Pancreas (tissue), 10 donors: ENCODE results near the gene RIPOR3. TPM values are rescaled to one million over a fixed set of nuclear protein-coding genes. Genes with fewer than 3 reads are reported as not detected.
"Not testable (repeated sequence)": the region's sequence is repeated elsewhere in the genome, so short reads cannot be mapped to it uniquely, and the experiment has no call there.

Experiments
- ATAC-seq, 4 donors: fragments of 200-7000 bp; cut with Tn5 transposase; one replicate each; pipeline versions ENCODE4 v1.8.0 to v1.9.1; 2020; ENCODE audit warnings: mild to moderate bottlenecking in 4 of 4, moderate library complexity in 4 of 4
- DNase-seq, 6 donors: peaks; one replicate each; pipeline ENCODE4 v3.0.0-alpha.2; 2020
- FAIRE-seq: peaks from 2 replicates; lab custom pipeline; 2012; peaks lifted over from hg19 to GRCh38; lab: Jason Lieb, UNC
- H3K27ac ChIP-seq, 4 donors: fragments of 200-600 bp; sonication (generic); 1 replicate in 3 of 4; 2 replicates in 1 of 4; pipeline versions ENCODE4 v1.5.0 to v1.8.0; 2020
- H3K27me3 ChIP-seq, 4 donors: fragments of 200-600 bp; one replicate each; pipeline ENCODE4 v1.8.0; 2021
- H3K36me3 ChIP-seq, 3 donors: fragments of 200-600 bp; sonication (generic) in 1 of 3; one replicate each; pipeline versions ENCODE4 v1.5.0 to v1.8.0; 2020 to 2021
- H3K4me1 ChIP-seq, 3 donors: fragments of 200-600 bp; one replicate each; pipeline ENCODE4 v1.8.0; 2021
- H3K4me3 ChIP-seq, 4 donors: fragments of 200-600 bp; sonication (generic) in 2 of 4; one replicate each; pipeline versions ENCODE4 v1.5.0 to v1.8.0; 2020 to 2021
- H3K9me3 ChIP-seq, 4 donors: fragments of 200-600 bp; one replicate each; pipeline ENCODE4 v1.8.0; 2021
- WGBS, 2 donors: extraction: QIAGEN DNeasy Blood & Tissue Kit; methylation state at CpG; one replicate each; pipeline ENCODE4 v1.1.7; 2013; 5-methylcytosine and 5-hydroxymethylcytosine counted together
- intact Hi-C, 3 donors: fragments of 100-400 bp; cut with DNase I; formaldehyde crosslinking; loops; one replicate each; pipeline versions ENCODE4 v1.11.1 to v1.14.2; 2022
- polyA plus RNA-seq, 2 donors: library from polyadenylated mRNA; stranded (reverse); fragments of 200-250 nt; gene quantifications; one replicate each; pipeline ENCODE4 v1.2.3, GENCODE V29; 2013
- total RNA-seq, 6 donors: library from RNA; stranded (reverse); fragmentation: NEBNext Ultra II Directional in 4 of 6; extraction: Animal tissue kit (Norgen Biotek cat#: 25700) in 4 of 6; gene quantifications; one replicate each; pipeline versions ENCODE4 v1.2.1 to v1.2.4, GENCODE V29; 2021 to 2023
- TF ChIP-seq, protein P1 (sequence below), 4 donors: fragments of 200-600 bp; sonication (generic) in 3 of 4; IDR thresholded peaks; one replicate each; pipeline versions ENCODE4 v1.5.0 to v1.8.0; 2021; ENCODE audit warnings: antibody characterized with exemption in 4 of 4
- donor health status: healthy with polysubstance abuse.
- donor health status: DM: no; HTN: no; CAD: no; lungs with moderate emphysema.
- donor health status: DM: no; HTN: no; CAD: no.
- donor health status: control.
- donor health status: control.
- donor health status: Bipolar disorder and iron deficiency.
- donor health status: DM: yes; HTN: yes; CAD: no.
- donor health status: DM: no; HTN: no; CAD: no.
- donor health status: DM: no; HTN: no; CAD: no.
- donor health status: DM: yes; HTN: yes; CAD: no.

RIPOR3 gene
- total and polyA plus RNA-seq, 8 donors: 0.67 to 11.3 (median 2.1) TPM

DNA sequence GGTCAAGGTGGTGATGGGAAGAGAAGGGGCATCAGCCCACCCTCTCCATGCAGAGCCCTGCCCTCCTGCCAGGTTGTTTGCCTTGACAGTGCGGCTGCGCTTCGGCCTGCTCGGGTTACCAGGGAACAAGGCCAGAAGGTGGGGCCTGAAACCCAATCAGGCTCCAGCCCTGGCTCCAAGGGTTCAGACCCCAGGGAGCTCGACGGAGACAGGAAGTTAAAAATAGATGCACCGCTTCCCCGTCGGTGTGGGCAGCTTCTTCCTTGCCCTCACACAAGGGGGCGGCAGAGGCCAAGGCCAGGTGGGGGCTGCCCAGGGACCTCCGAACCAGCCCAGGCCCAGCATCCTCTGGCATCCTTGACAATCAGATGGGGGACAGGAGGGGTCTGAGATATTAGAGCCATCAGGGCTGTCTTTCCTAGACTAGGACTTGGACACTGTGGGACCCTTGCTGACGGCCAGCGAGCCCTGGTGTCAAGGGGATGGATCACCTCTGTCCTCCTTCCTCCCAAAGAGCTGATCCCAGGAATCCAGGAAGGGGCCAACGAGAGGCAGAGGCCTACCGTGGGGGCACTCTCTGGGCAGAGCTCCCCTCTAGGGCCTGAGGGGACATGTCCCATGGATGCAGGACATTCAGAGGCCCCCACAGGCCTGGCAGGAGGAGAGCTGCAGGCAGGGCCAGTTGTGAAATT lies 65.2 kb downstream of the RIPOR3 start:
- no peak overlapping the region for H3K4me3 ChIP-seq
- TF ChIP-seq, protein P1, sequence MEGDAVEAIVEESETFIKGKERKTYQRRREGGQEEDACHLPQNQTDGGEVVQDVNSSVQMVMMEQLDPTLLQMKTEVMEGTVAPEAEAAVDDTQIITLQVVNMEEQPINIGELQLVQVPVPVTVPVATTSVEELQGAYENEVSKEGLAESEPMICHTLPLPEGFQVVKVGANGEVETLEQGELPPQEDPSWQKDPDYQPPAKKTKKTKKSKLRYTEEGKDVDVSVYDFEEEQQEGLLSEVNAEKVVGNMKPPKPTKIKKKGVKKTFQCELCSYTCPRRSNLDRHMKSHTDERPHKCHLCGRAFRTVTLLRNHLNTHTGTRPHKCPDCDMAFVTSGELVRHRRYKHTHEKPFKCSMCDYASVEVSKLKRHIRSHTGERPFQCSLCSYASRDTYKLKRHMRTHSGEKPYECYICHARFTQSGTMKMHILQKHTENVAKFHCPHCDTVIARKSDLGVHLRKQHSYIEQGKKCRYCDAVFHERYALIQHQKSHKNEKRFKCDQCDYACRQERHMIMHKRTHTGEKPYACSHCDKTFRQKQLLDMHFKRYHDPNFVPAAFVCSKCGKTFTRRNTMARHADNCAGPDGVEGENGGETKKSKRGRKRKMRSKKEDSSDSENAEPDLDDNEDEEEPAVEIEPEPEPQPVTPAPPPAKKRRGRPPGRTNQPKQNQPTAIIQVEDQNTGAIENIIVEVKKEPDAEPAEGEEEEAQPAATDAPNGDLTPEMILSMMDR (IDR thresholded peaks at IDR 0.05): peak in 1 of 4 donors; percentile 37
- no peaks in the 10 kb centered on the region for H3K27me3 ChIP-seq
- ATAC-seq (peak in 3 of 4 donors; percentile 33 to 53 (median 49)), DNase-seq (peak in 3 of 6 donors; percentile 34 to 75 (median 54)), FAIRE-seq (no peak)
- H3K4me1 ChIP-seq: peaks cover 0 to 13% (median 0%) of the 10 kb centered on the region in 3 donors
- H3K27ac ChIP-seq: peak overlapping the region in 2 of 4 donors; percentile 8 to 58
- H3K36me3 ChIP-seq: no peaks in the 10 kb centered on the region
- no peaks in the 10 kb centered on the region for H3K9me3 ChIP-seq
- intact Hi-C loops: no loop called here
- 35 to 37% methylated on average over 15 of the region's 15 CpGs for WGBS, 2 donors

DNA sequence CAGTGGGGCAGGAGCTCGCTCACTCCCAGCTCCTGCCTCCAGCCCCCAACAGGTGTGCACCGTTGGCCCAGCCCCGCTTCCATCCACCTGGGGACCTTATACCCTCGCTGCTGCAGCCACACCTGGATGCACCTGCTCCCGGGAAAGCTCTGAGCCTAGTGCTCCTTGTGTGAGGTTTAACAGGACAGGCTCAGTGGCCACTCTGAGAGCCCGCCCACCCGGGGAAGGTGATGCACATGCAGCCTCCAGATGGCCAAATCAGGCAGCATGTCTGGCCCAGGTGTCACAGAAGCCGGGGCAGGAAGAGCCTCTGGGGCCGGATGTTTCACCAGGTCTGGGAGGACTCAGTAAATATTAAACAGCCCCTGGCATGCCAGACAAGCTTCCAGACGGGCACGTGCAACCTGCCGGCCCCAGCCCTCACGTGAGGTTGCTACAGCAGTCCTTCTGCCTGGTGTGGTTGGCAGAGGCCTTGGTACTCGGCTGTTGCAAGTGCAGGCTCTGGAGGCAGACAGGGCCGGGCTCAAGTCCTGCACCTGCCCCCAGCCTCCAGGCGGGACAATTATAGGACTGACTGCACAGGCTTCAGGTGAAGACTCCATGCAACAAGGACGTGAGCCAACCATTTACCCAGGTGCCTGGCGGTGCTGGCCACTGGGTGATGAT lies 66.9 kb downstream of the RIPOR3 start:
- no peaks in the 10 kb centered on the region for H3K36me3 ChIP-seq
- DNase-seq (peak in 5 of 6 donors; percentile 55 to 81 (median 72)), ATAC-seq (peak; percentile 70 to 83 (median 78)), FAIRE-seq (no peak)
- H3K27ac ChIP-seq: peak overlapping the region in 3 of 4 donors; percentile 26 to 58 (median 58)
- no peak overlapping the region for H3K4me3 ChIP-seq
- H3K27me3 ChIP-seq: no peaks in the 10 kb centered on the region
- peaks cover 0 to 13% (median 0%) of the 10 kb centered on the region in 3 donors for H3K4me1 ChIP-seq
- no peaks in the 10 kb centered on the region for H3K9me3 ChIP-seq
- 48 to 60% methylated on average over 18 of the region's 18 CpGs for WGBS, 2 donors
- intact Hi-C loops: no loop called here
- TF ChIP-seq, protein P1 (IDR thresholded peaks at IDR 0.05): no peak

DNA sequence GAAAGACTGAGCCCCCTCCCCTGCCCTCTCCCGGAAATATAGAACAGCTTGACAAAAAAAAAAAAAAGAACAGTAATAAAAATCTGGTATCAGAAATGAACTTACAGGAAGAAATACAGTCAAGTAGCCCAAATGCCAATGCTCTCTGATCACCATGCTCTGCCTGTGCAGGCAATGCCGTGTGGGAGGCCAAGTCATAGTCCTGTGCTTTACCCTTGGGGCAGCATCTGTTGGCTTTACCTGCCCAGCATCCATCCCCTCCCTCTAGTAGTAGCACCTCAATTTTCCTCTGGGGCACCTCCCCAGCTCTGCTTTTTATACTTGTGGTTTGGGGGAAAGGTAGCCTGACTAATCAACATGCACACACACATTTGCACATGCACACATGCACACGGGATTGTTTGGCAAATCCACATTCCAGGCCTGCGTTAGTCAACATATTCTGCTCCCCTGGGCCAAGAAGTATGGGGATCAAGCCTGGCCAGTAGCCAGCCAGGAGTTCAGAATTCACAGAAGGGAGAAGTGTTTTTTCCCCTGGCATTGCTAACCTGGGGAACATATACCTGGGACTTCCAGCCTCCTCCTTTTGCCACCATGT lies 70.2 kb downstream of the RIPOR3 start:
- FAIRE-seq: no peak
- H3K27me3 ChIP-seq: no peaks in the 10 kb centered on the region
- intact Hi-C loops: no loop called here
- peaks cover 0 to 13% (median 0%) of the 10 kb centered on the region in 3 donors for H3K4me1 ChIP-seq
- no peak overlapping the region for H3K4me3 ChIP-seq
- ATAC-seq: no peak
- no peak for DNase-seq
- TF ChIP-seq, protein P1 (IDR thresholded peaks at IDR 0.05): no peak
- no peaks in the 10 kb centered on the region for H3K9me3 ChIP-seq
- H3K36me3 ChIP-seq: no peaks in the 10 kb centered on the region
- WGBS, 2 donors: 81 to 85% methylated on average over 4 of the region's 4 CpGs
- no peak overlapping the region for H3K27ac ChIP-seq

DNA sequence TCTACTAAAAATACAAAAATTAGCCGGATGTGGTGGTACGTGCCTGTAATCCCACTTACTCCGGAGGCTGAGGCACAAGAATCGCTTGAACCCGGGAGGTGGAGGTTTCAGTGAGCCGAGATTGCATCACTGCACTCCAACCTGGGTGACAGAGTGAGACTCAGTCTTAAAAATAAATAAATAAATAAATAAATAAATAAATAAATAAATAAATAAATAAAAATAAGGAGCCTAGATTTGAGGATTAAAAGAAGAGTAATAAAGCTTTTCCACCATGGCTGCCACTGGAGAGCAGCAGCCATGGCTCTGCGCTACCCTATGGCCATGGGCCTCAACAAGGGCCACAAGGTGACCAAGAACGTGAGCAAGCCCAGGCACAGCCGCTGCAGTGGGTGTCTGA lies 70.9 kb downstream of the RIPOR3 start:
- WGBS, 2 donors: 93 to 95% methylated on average over 9 of the region's 9 CpGs
- ATAC-seq, H3K4me1 ChIP-seq, H3K27me3 ChIP-seq, H3K4me3 ChIP-seq, H3K9me3 ChIP-seq, H3K27ac ChIP-seq, FAIRE-seq, H3K36me3 ChIP-seq, intact Hi-C loops, DNase-seq: not testable (repeated sequence)

DNA sequence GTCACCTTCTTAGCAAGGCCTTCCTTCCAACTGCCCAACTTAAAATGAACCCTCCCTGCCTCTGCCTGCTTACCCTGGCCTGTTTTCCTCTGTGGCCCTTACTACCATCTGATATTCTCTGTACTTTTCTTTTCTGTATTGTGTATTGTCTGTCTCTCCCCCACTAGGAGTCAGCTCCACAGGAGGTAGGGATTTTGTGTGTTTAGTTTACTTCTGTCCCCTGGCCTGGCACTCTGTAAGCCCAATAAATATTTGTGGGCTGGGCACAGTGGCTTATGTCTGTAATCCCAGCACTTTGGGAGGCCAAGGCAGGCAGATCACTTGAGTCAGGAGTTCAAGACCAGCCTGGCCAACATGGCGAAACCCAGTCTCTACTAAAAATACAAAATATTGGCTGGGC lies 72.8 kb downstream of the RIPOR3 start:
- FAIRE-seq: no peak
- ATAC-seq: no peak
- intact Hi-C loops: no loop called here
- H3K27me3 ChIP-seq: no peaks in the 10 kb centered on the region
- WGBS, 2 donors: 95 to 100% methylated on average over 1 of the region's 1 CpG
- no peaks in the 10 kb centered on the region for H3K4me1 ChIP-seq
- DNase-seq: no peak
- H3K36me3 ChIP-seq: no peaks in the 10 kb centered on the region
- no peak overlapping the region for H3K4me3 ChIP-seq
- no peaks in the 10 kb centered on the region for H3K9me3 ChIP-seq
- TF ChIP-seq, protein P1 (IDR thresholded peaks at IDR 0.05): no peak
- no peak overlapping the region for H3K27ac ChIP-seq
